Stimulated activated CD8-positive, alpha-beta memory T cell treated with anti-CD3 and anti-CD28 coated beads, Interleukin-15, amount 100 ng/mL, for 4 hours (primary cell): ENCODE measurements around the gene GPR160.

Source experiments
- DNase-seq, 2 donors: peaks; one replicate each; pipeline ENCODE4 v3.0.0-alpha.2; 2020; ENCODE audit warnings: low read depth in 2 of 2

Gene GPR160

DNA sequence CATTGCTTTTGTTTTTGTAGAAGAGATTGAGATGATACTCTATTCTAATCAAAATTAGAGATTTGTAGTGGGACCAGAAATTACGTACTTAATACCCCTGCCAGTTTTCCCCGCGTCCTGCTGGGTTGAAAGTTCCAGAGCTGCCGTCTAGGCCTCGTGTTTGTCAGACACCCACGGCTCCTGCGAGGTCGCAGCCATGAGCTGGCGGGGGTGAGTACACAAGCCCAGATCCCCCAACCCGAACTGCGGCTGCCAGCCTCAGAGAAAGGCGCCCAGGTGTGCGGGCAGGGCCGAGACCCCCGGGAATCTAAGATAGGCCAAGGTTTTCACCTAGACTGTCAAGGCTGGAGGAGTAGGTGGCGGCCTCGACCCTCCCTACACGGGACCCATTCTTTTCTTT is 26.3 kb downstream of the GPR160 start:
- DNase-seq, result no peak

- DNase-seq, result no peak
These were observed 37.8 kb downstream of the GPR160 start for GRCh38 chr3:170075441-170076091.

DNA sequence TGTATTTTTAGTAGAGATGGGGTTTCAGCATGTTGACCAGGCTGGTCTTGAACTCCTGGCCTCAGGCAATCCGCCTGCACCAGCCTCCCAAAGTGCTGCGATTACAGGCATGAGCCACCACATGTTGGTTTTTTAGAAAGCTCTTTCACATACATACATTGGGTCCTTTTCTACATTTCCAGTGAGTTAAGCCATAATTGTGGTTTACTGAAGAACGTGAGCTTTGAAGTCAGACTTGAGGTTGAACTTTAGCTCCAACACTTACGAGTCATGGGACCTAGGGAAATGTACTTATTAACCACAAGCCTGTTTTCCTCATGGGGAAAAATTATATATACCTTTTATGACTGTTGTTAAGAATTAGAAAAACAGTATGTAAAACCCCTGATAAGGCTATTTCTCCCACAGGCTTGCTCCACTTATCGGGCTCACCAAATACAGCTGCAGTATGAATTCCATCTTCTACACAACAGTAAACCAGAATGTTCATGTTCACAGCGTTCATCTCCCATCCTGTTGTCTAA is 39.0 kb downstream of the GPR160 start:
- DNase-seq, result no peak

DNA sequence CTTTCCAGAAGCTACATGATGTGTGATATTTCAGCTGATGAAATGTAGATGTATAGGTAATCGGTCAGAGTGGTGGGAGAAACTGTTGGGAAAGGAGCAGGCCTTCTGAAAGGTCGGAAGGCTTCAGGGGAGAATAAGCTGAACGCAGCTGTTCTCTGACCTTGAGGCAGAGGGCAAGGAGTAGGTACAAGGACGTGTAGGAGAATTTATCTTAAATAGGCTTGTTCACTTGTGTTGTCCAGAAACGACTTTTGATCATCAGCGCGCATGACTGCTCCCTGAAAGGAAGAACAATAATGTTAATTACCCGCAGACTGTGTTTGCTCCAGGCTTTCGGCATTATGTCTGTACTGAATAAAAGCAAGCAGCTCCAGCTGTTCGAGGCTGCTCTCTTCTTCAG is 39.6 kb downstream of the GPR160 start:
- DNase-seq, result no peak

GRCh38 chr3:170078620-170079281 is 41.0 kb downstream of the GPR160 start:
- no peak for DNase-seq

DNA sequence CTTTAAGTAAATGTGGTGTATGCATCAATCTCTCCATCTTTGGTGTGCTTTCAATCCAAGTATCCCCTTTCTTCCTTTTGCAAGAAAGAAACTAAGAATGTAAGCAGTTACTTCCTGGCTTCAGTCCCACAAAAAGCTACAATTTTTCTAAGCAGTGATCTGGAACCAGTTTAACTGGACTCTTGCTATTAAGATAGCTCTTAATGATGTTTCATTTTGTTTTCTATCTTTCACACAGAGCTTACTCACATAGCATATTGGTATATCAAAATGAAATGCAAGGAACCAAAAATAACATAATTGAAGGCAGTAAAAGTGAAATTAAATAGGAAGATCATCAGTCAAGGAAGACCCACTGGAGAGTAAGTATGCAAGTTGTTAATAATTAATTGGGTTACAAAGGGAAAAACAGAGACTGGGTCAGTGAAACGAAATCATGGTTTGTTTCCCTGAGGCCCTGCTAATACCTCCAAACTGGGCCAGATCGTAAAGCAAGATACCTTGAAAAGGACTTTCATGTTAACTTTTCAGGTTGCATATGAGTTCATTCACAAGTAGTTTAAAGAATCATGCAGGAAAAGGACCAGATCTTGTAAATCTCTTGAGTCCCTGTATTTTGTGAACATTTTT is 41.9 kb downstream of the GPR160 start:
- DNase-seq, result no peak

DNA sequence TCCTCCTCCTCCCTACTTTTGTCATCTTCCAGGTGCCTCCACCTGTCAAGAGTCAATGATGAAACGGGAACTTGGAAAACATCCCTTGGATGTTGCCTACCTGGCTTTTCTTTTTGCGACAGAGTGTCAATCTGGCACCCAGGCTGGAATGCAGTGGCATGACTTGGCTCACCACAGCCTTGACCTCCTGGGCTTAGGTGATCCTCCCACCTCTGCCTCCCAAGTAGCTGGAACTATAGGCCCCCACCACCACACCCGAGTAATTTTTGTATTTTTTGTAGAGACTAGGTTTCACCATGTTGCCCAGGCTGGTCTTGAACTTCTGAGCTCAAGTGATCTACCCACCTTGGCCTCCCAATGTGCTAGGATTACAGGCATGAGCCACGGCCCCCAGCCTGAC is 42.8 kb downstream of the GPR160 start:
- no peak for DNase-seq

- no peak for DNase-seq
These were observed 43.4 kb downstream of the GPR160 start for GRCh38 chr3:170081079-170081741.

DNA sequence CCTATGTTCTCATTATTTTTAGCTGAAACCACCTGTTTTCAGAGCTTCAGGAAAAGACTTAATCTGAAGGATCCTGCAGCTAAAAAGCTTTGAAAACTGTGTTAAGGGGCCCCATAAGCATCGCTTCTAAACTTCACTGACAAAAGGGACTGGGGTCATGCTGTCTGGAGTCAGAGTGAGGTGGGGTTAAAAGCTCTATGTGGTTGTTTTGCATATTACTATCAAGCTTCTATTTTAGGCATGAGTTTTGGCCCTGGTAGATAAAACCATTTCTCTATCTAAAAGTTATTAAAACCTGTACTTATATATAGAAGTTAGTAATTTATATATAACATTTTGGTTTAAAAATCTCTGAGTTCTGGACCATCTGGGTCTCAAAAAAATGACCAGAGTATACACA is 45.5 kb downstream of the GPR160 start:
- no peak for DNase-seq

- DNase-seq, result no peak
These were observed 47.6 kb downstream of the GPR160 start for GRCh38 chr3:170085396-170085795.

GRCh38 chr3:170089862-170090600 is 52.2 kb downstream of the GPR160 start:
- DNase-seq, result no peak

- no peak for DNase-seq
These were observed 52.8 kb downstream of the GPR160 start for GRCh38 chr3:170090601-170090981.

GRCh38 chr3:170092907-170093306 is 55.1 kb downstream of the GPR160 start:
- DNase-seq, result no peak

DNA sequence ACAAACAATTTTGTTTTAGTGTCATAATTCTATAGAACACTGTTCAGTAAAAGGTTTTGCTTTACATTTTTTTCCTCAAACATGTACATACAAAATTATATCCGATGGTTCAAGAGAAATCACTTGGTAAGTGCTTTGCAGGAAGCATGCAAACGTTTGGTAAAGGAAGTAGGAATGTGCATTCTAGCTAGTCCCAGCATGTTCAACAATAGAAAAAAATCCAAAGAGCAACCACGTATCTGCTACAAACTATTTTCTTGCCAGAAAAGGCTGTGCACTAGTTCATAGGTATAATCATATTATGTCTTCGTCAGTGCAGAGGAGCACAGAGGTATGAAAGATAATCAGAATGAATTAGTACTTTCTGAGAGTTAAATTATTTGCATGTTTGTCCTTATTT is 58.0 kb downstream of the GPR160 start:
- no peak for DNase-seq

- no peak for DNase-seq
These were observed 58.5 kb downstream of the GPR160 start for GRCh38 chr3:170096342-170096741.

- no peak for DNase-seq
These were observed 61.0 kb downstream of the GPR160 start for GRCh38 chr3:170098753-170099152.

GRCh38 chr3:170100944-170101343 is 63.1 kb downstream of the GPR160 start:
- DNase-seq, result no peak

DNA sequence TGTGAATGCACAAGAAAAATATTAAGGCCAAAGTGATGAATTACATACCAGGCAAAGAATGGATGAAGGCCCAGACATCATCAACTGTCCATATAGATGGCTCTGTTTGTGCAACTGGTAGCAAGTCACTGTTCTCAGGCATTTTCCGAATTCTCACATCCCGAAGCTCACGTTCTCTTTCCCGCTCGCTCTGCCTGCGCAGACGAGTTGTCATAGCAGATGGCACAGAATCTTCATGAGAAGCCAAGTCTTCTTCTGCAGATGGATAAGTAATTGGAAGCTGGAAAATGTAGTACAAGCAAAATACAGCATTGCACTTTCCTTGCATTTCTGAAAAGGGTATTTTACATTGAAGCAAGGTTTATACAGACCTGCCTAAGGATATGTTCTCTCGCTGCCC is 64.6 kb downstream of the GPR160 start:
- no peak for DNase-seq

GRCh38 chr3:170107941-170108340 is 70.1 kb downstream of the GPR160 start:
- no peak for DNase-seq

GRCh38 chr3:170108955-170109354 is 71.2 kb downstream of the GPR160 start:
- DNase-seq, result no peak

DNA sequence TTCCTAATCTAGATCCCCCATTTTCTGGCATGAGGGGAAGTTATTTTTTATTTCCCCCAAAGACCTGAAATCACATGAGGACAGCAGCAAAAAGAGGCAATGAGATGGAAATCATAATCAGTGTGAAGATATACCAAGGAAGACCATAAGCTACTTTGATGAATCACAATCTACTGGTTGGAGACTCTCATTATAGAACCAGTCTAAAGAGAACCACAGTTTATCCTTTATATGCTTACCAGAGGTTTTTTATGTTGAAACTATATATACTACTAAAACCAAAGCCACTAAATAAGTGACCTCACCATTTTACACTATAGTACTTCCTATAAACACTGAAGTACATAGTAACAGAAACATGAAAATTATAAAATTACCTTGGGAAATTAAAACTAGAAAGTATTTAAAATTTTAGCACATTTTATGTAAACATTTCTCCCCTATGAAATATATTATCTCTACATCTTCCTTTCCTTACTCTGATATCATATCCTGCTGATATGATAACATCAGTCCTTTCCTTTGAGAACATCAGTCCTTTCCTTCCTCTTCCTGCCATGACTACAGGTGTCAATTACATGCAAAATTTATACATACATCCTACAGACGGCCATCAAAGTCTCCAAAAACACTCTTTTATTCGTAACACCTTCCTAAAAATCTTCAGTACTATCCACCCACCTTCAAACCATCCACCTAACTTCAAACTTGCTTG is 71.9 kb downstream of the GPR160 start:
- DNase-seq, result no peak
